ENCODE measurements around the gene SNTG2.
"Not testable (repeated sequence)": the region's sequence is repeated elsewhere in the genome, so short reads cannot be mapped to it uniquely, and the experiment has no call there.

The SNTG2 gene

GRCh38 chr2:905091-905832 lies 45.4 kb upstream of the SNTG2 start:
- H3K4me1 ChIP-seq (ENCODE audit: insufficient read depth, poor library complexity, severe bottlenecking), result no peaks in the 10 kb centered on the region
- no peak for TF ChIP-seq CTCF (IDR thresholded peaks at IDR 0.05; ENCODE audit: poor library complexity, severe bottlenecking)
- no peaks in the 10 kb centered on the region for H3K27me3 ChIP-seq (ENCODE audit: insufficient read depth, poor library complexity, severe bottlenecking)
- no peak for DNase-seq (ENCODE audit: low spot score)
- H3K36me3 ChIP-seq (ENCODE audit: low read depth), result no peaks in the 10 kb centered on the region
- H3K4me3 ChIP-seq (ENCODE audit: severe bottlenecking), result no peak overlapping the region
- no peak overlapping the region for H3K27ac ChIP-seq (ENCODE audit: poor library complexity, severe bottlenecking)
- H3K9me3 ChIP-seq (ENCODE audit: severe bottlenecking), result no peaks in the 10 kb centered on the region
- ATAC-seq (ENCODE audit: low read depth), result no peak

- no peaks in the 10 kb centered on the region for H3K27me3 ChIP-seq (ENCODE audit: insufficient read depth, poor library complexity, severe bottlenecking)
- H3K27ac ChIP-seq (ENCODE audit: poor library complexity, severe bottlenecking), result no peak overlapping the region
- H3K9me3 ChIP-seq (ENCODE audit: severe bottlenecking), result no peaks in the 10 kb centered on the region
- DNase-seq (ENCODE audit: low spot score) (no peak), ATAC-seq (ENCODE audit: low read depth) (no peak)
- no peak overlapping the region for H3K4me3 ChIP-seq (ENCODE audit: severe bottlenecking)
- H3K4me1 ChIP-seq (ENCODE audit: insufficient read depth, poor library complexity, severe bottlenecking), result no peaks in the 10 kb centered on the region
- H3K36me3 ChIP-seq (ENCODE audit: low read depth), result no peaks in the 10 kb centered on the region
- no peak for TF ChIP-seq CTCF (IDR thresholded peaks at IDR 0.05; ENCODE audit: poor library complexity, severe bottlenecking)
Observed at GRCh38 chr2:905833-906140, 44.9 kb upstream of the SNTG2 start.

- ATAC-seq (ENCODE audit: low read depth) (no peak), DNase-seq (ENCODE audit: low spot score) (no peak)
- H3K4me3 ChIP-seq (ENCODE audit: severe bottlenecking), result no peak overlapping the region
- TF ChIP-seq CTCF (IDR thresholded peaks at IDR 0.05; ENCODE audit: poor library complexity, severe bottlenecking), result no peak
- H3K27me3 ChIP-seq (ENCODE audit: insufficient read depth, poor library complexity, severe bottlenecking), result no peaks in the 10 kb centered on the region
- H3K36me3 ChIP-seq (ENCODE audit: low read depth), result no peaks in the 10 kb centered on the region
- H3K27ac ChIP-seq (ENCODE audit: poor library complexity, severe bottlenecking), result no peak overlapping the region
- H3K9me3 ChIP-seq (ENCODE audit: severe bottlenecking), result no peaks in the 10 kb centered on the region
- H3K4me1 ChIP-seq (ENCODE audit: insufficient read depth, poor library complexity, severe bottlenecking), result no peaks in the 10 kb centered on the region
Observed at GRCh38 chr2:907706-908105, 42.9 kb upstream of the SNTG2 start.

GRCh38 chr2:908568-908967 lies 42.1 kb upstream of the SNTG2 start:
- DNase-seq (ENCODE audit: low spot score), result no peak
- TF ChIP-seq CTCF (IDR thresholded peaks at IDR 0.05; ENCODE audit: poor library complexity, severe bottlenecking), result no peak
- H3K4me1 ChIP-seq (ENCODE audit: insufficient read depth, poor library complexity, severe bottlenecking), result no peaks in the 10 kb centered on the region
- H3K27ac ChIP-seq (ENCODE audit: poor library complexity, severe bottlenecking), result no peak overlapping the region
- H3K9me3 ChIP-seq (ENCODE audit: severe bottlenecking), result no peaks in the 10 kb centered on the region
- H3K36me3 ChIP-seq (ENCODE audit: low read depth), result no peaks in the 10 kb centered on the region
- ATAC-seq (ENCODE audit: low read depth), result no peak
- H3K27me3 ChIP-seq (ENCODE audit: insufficient read depth, poor library complexity, severe bottlenecking), result no peaks in the 10 kb centered on the region
- H3K4me3 ChIP-seq (ENCODE audit: severe bottlenecking), result no peak overlapping the region

DNA sequence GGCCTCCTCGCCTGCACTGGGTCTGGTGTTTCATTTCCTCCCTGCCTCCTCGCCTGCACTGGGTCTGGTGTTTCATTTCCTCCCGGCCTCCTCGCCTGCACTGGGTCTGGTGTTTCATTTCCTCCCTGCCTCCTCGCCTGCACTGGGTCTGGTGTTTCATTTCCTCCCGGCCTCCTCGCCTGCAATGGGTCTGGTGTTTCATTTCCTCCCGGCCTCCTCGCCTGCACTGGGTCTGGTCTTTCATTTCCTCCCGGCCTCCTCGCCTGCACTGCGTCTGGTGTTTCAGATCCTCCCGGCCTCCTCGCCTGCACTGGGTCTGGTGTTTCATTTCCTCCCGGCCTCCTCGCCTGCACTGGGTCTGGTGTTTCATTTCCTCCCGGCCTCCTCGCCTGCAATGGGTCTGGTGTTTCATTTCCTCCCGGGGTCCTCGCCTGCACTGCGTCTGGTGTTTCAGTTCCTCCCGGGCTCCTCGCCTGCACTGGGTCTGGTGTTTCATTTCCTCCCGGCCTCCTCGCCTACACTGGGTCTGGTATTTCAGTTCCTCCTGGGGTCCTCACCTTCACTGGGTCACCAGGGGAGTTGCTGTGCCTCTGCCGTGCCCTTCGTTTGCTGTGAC lies 40.8 kb upstream of the SNTG2 start:
- H3K4me3 ChIP-seq (ENCODE audit: severe bottlenecking); H3K27ac ChIP-seq (ENCODE audit: poor library complexity, severe bottlenecking); H3K27me3 ChIP-seq (ENCODE audit: insufficient read depth, poor library complexity, severe bottlenecking); ATAC-seq (ENCODE audit: low read depth); H3K9me3 ChIP-seq (ENCODE audit: severe bottlenecking); DNase-seq (ENCODE audit: low spot score); H3K36me3 ChIP-seq (ENCODE audit: low read depth); H3K4me1 ChIP-seq (ENCODE audit: insufficient read depth, poor library complexity, severe bottlenecking): not testable (repeated sequence)
